H1 (cell line): Measurements from ENCODE around the gene BRD1. TPM values are rescaled to one million over a fixed set of nuclear protein-coding genes. Genes with fewer than 3 reads are reported as not detected.

Source experiments
- CTCF ChIA-PET: fragments of 300-600 bp; sonication (Branson Sonifier 250); formaldehyde crosslinking; loops from one replicate; lab custom pipeline; 2021; ENCODE audit not compliant: partially characterized antibody; lab: Charles Lee
- POLR2A ChIA-PET: fragments of 300-600 bp; sonication (Branson Sonifier 250); formaldehyde crosslinking; loops from one replicate; lab custom pipeline; 2021; ENCODE audit warnings: inconsistent platforms; ENCODE audit not compliant: partially characterized antibody; lab: Charles Lee
- DNase-seq, 2 experiments: peaks; one replicate each; pipeline versions ENCODE4 v3.0.0 to v3.0.0-alpha.2; 2010 to 2022; ENCODE audit warnings: low spot score in 2 of 2, low read depth in 1 of 2, mixed read lengths in 1 of 2
- FAIRE-seq: peaks from 2 replicates; lab custom pipeline; 2011; peaks lifted over from hg19 to GRCh38; lab: Jason Lieb, UNC
- H2AFZ ChIP-seq: 2 replicates; pipeline ENCODE4 v1.8.1; 2012; ENCODE audit warnings: low read length, inconsistent platforms
- H2AK5ac ChIP-seq: 2 replicates; pipeline ENCODE4 v1.6.1; 2013; ENCODE audit warnings: low read depth, low read length
- H2BK120ac ChIP-seq: replicated peaks from 2 replicates; pipeline ENCODE3; 2013; ENCODE audit warnings: low read depth, low read length, inconsistent platforms
- H2BK12ac ChIP-seq: 2 replicates; pipeline ENCODE4 v1.6.1; 2013; ENCODE audit warnings: low read depth, low read length
- H2BK15ac ChIP-seq: 2 replicates; pipeline ENCODE4 v1.6.1; 2013; ENCODE audit warnings: low read length
- H2BK20ac ChIP-seq: 2 replicates; pipeline ENCODE4 v1.6.1; 2013; ENCODE audit warnings: low read length
- H2BK5ac ChIP-seq: 2 replicates; pipeline ENCODE4 v1.6.1; 2013; ENCODE audit warnings: low read depth, low read length
- H3K14ac ChIP-seq: 2 replicates; pipeline ENCODE4 v1.6.1; 2013; ENCODE audit warnings: inconsistent platforms; ENCODE audit not compliant: insufficient read length
- H3K18ac ChIP-seq: 2 replicates; pipeline ENCODE4 v1.6.1; 2013; ENCODE audit warnings: low read length; ENCODE audit errors: extremely low read depth
- H3K23ac ChIP-seq: 2 replicates; pipeline ENCODE4 v1.6.1; 2013; ENCODE audit warnings: inconsistent platforms; ENCODE audit not compliant: insufficient read length
- H3K23me2 ChIP-seq: 2 replicates; pipeline ENCODE4 v1.6.1; 2013; ENCODE audit warnings: low read depth, low read length
- H3K27ac ChIP-seq: 2 replicates; pipeline ENCODE4 v1.6.1; 2011; ENCODE audit warnings: low read depth, low read length, inconsistent platforms
- H3K27me3 ChIP-seq, 4 experiments: replicated peaks in 1 of 4; 1 replicate in 1 of 4; 2 replicates in 3 of 4; pipeline versions ENCODE4 v1.6.1 to v1.8.1; 2011 to 2013; ENCODE audit warnings: low read length in 3 of 4, mild to moderate bottlenecking in 3 of 4, inconsistent platforms in 2 of 4, mixed read lengths in 2 of 4, moderate library complexity in 1 of 4; ENCODE audit not compliant: control insufficient read depth in 3 of 4, insufficient read depth in 3 of 4; ENCODE audit errors: extremely low read depth in 1 of 4
- H3K36me3 ChIP-seq, 4 experiments: 2 replicates each; pipeline versions ENCODE4 v1.6.1 to v1.8.1; 2011 to 2013; ENCODE audit warnings: mild to moderate bottlenecking in 4 of 4, low read length in 3 of 4, moderate library complexity in 2 of 4, control low read depth in 1 of 4, inconsistent platforms in 1 of 4; ENCODE audit not compliant: insufficient read depth in 4 of 4, control insufficient read depth in 2 of 4
- H3K4ac ChIP-seq: replicated peaks from 2 replicates; pipeline ENCODE3; 2013; ENCODE audit warnings: low read length, low read depth, mixed read lengths, inconsistent platforms; ENCODE audit not compliant: insufficient read length
- H3K4me1 ChIP-seq, 4 experiments: replicated peaks in 1 of 4; 1 replicate in 1 of 4; 2 replicates in 3 of 4; pipeline versions ENCODE4 v1.6.1 to v1.8.1; 2011 to 2013; ENCODE audit warnings: low read length in 3 of 4, inconsistent platforms in 2 of 4, mixed read lengths in 1 of 4; ENCODE audit not compliant: insufficient read depth in 4 of 4, control insufficient read depth in 3 of 4
- H3K4me2 ChIP-seq, 2 experiments: 2 replicates each; pipeline versions ENCODE4 v1.6.1 to v1.8.1; 2011 to 2013; ENCODE audit warnings: low read depth in 2 of 2, low read length in 2 of 2, control low read depth in 1 of 2, inconsistent platforms in 1 of 2, mild to moderate bottlenecking in 1 of 2; ENCODE audit not compliant: insufficient read depth in 1 of 2
- H3K4me3 ChIP-seq, 4 experiments: fragments of 200-600, 300-600 bp in 1 of 4; sonication (generic), shearing (Covaris generic), sonication (Bioruptor Twin) in 1 of 4; 2 replicates each; pipeline versions ENCODE4 v1.5.1 to v1.8.1; 2011 to 2016; ENCODE audit warnings: low read length in 4 of 4, low read depth in 3 of 4, control low read depth in 2 of 4, inconsistent platforms in 2 of 4, mild to moderate bottlenecking in 2 of 4, mixed read lengths in 1 of 4, moderate library complexity in 1 of 4; ENCODE audit not compliant: insufficient read depth in 2 of 4; ENCODE audit errors: extremely low read depth in 1 of 4
- H3K56ac ChIP-seq: replicated peaks from 2 replicates; pipeline ENCODE3; 2013; ENCODE audit warnings: low read depth, mild to moderate bottlenecking, mixed read lengths, low read length, inconsistent platforms; ENCODE audit not compliant: insufficient read length
- H3K79me1 ChIP-seq: 2 replicates; pipeline ENCODE4 v1.6.1; 2013; ENCODE audit warnings: low read depth, low read length, control low read depth
- H3K79me2 ChIP-seq, 2 experiments: 2 replicates each; pipeline versions ENCODE4 v1.6.1 to v1.8.1; 2012 to 2013; ENCODE audit warnings: low read length in 2 of 2, mild to moderate bottlenecking in 2 of 2, inconsistent platforms in 1 of 2; ENCODE audit not compliant: insufficient read depth in 2 of 2, control insufficient read depth in 1 of 2
- H3K9ac ChIP-seq, 4 experiments: replicated peaks in 1 of 4; 1 replicate in 1 of 4; 2 replicates in 3 of 4; pipeline versions ENCODE4 v1.6.1 to v1.8.1; 2011 to 2013; ENCODE audit warnings: low read depth in 3 of 4, low read length in 3 of 4, control low read depth in 2 of 4, mild to moderate bottlenecking in 2 of 4, moderate library complexity in 2 of 4, inconsistent platforms in 1 of 4; ENCODE audit errors: extremely low read depth in 1 of 4
- H3K9me3 ChIP-seq, 2 experiments: 2 replicates each; pipeline versions ENCODE4 v1.6.1 to v1.8.1; 2012 to 2013; ENCODE audit warnings: mild to moderate bottlenecking in 2 of 2, moderate library complexity in 2 of 2, control low read depth in 1 of 2, inconsistent platforms in 1 of 2, low read depth in 1 of 2, low read length in 1 of 2, mixed read lengths in 1 of 2; ENCODE audit not compliant: insufficient read depth in 2 of 2
- H4K20me1 ChIP-seq, 2 experiments: replicated peaks in 1 of 2; 2 replicates each; pipeline versions ENCODE3 to v1.8.1; 2011 to 2013; ENCODE audit warnings: inconsistent platforms in 2 of 2, low read length in 2 of 2, mild to moderate bottlenecking in 1 of 2; ENCODE audit not compliant: insufficient read depth in 2 of 2, control insufficient read depth in 1 of 2
- H4K5ac ChIP-seq: 2 replicates; pipeline ENCODE4 v1.6.1; 2013; ENCODE audit warnings: low read length, low read depth, mixed read lengths, inconsistent platforms; ENCODE audit not compliant: insufficient read length
- H4K8ac ChIP-seq: 2 replicates; pipeline ENCODE4 v1.8.0; 2013; ENCODE audit warnings: mild to moderate bottlenecking, moderate library complexity, low read length, inconsistent platforms; ENCODE audit not compliant: insufficient read depth; ENCODE audit errors: extremely low read depth
- H4K91ac ChIP-seq: replicated peaks from 2 replicates; pipeline ENCODE3; 2013; ENCODE audit warnings: low read length, mixed read lengths, inconsistent platforms; ENCODE audit not compliant: insufficient read length
- CBX8 ChIP-seq: fragments of 300-800, 300-1000 bp; sonication (generic); IDR thresholded peaks from 2 replicates; pipeline ENCODE4 v1.7.1; 2016; ENCODE audit warnings: low read depth, low read length, borderline replicate concordance
- CHD2 ChIP-seq: IDR thresholded peaks from 2 replicates; pipeline ENCODE4 v1.6.1; 2012; ENCODE audit warnings: low read length, improper control_type of control experiment
- NANOG ChIP-seq: IDR thresholded peaks from 2 replicates; pipeline ENCODE4 v1.6.1; 2011; ENCODE audit warnings: low read length, low read depth, mild to moderate bottlenecking, inconsistent platforms; ENCODE audit not compliant: insufficient read depth, poor library complexity, severe bottlenecking
- RAD21 ChIP-seq, 2 experiments: IDR thresholded peaks in 1 of 2; conservative IDR thresholded peaks in 1 of 2; 2 replicates each; pipeline ENCODE4 v1.6.1; 2011; ENCODE audit warnings: low read depth in 2 of 2, low read length in 2 of 2, improper control_type of control experiment in 1 of 2, inconsistent platforms in 1 of 2, mild to moderate bottlenecking in 1 of 2, moderate library complexity in 1 of 2
- SIX5 ChIP-seq: IDR thresholded peaks from 2 replicates; pipeline ENCODE4 v1.6.1; 2011; ENCODE audit warnings: mild to moderate bottlenecking, low read depth, low read length
- SRF ChIP-seq: IDR thresholded peaks from 2 replicates; pipeline ENCODE4 v1.6.1; 2011; ENCODE audit warnings: mild to moderate bottlenecking, low read depth, low read length, moderate library complexity
- TAF7 ChIP-seq: optimal IDR thresholded peaks from 2 replicates; pipeline ENCODE3; 2011; ENCODE audit warnings: low read depth, mild to moderate bottlenecking, inconsistent platforms, low read length, moderate library complexity, borderline replicate concordance
- TCF12 ChIP-seq: IDR thresholded peaks from 2 replicates; pipeline ENCODE4 v1.6.1; 2011; ENCODE audit warnings: low read depth, mild to moderate bottlenecking, low read length
- TEAD4 ChIP-seq: IDR thresholded peaks from 2 replicates; pipeline ENCODE4 v1.6.1; 2012; ENCODE audit warnings: low read depth, low read length, inconsistent platforms, mixed read lengths
- WGBS, 2 experiments: shearing (Covaris generic) in 1 of 2; methylation state at CpG; one replicate each; pipeline versions ENCODE4 v1.1.6 to v1.1.7; 2013 to 2015; ENCODE audit warnings: low lambda C conversion rate in 2 of 2, mixed read lengths in 2 of 2, inconsistent platforms in 1 of 2, low coverage in 1 of 2, missing lambda C conversion rate in 1 of 2; ENCODE audit not compliant: insufficient replicate concordance in 2 of 2, insufficient coverage in 1 of 2, insufficient read length in 1 of 2; ENCODE audit errors: extremely low coverage in 1 of 2, missing lambda C conversion rate in 1 of 2; 5-methylcytosine and 5-hydroxymethylcytosine counted together
- polyA plus RNA-seq, 7 experiments: library from polyadenylated mRNA; depleted of rRNA in 3 of 7; stranded (reverse) in 5 of 7; unstranded in 2 of 7; fragments of >200 nt in 5 of 7; fragments of 200-250 nt in 2 of 7; gene quantifications; 1 replicate in 5 of 7; 2 replicates in 1 of 7; 4 replicates in 1 of 7; pipeline versions ENCODE4 v1.2.1 to v1.2.3, GENCODE V29; 2011 to 2013; ENCODE audit warnings: missing spikeins in 2 of 7, mixed read lengths in 2 of 7
- total RNA-seq: library from RNA; stranded (reverse); fragmentation: NEBNext Ultra II Directional; extraction: Animal tissue kit (Norgen Biotek cat#: 25700); gene quantifications from 2 replicates; pipeline ENCODE4 v1.2.1, GENCODE V29; 2021
- TF ChIP-seq, protein P1 (sequence below): IDR thresholded peaks from 2 replicates; pipeline ENCODE4 v1.6.1; 2012; ENCODE audit warnings: inconsistent platforms
- TF ChIP-seq, protein P2 (sequence below), 3 experiments: IDR thresholded peaks; 1 replicate in 2 of 3; 2 replicates in 1 of 3; pipeline versions ENCODE4 v1.5.1 to v1.6.1; 2011; ENCODE audit warnings: low read length in 3 of 3, mild to moderate bottlenecking in 3 of 3, inconsistent platforms in 2 of 3, low read depth in 1 of 3, moderate library complexity in 1 of 3; ENCODE audit not compliant: insufficient read depth in 1 of 3; ENCODE audit errors: control extremely low read depth in 1 of 3

The BRD1 gene
- total and polyA plus RNA-seq, 2 of the 8 experiments (the other 6 are each of a cell fraction or from before 2014, with no cell fraction given): 6.8 to 34.0 TPM

DNA sequence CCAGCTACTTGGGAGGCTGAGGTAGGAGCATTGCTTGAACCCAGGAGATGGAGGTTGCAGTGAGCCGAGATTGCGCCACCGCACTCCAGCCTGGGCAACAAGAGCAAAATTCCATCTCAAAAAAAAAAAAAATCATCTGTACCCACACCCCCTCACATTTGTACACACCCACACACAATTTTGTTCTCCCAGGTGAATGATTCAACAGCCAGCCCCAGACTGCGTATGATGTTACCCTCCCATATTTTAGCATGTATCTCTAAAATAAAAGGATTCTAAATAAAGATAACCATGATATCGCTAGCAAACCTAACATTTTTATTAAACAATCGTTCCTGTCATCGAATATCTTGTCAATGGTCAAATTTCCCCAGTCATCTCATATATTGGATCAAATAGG, 65.8 kb downstream of the BRD1 start:
- no peak for DNase-seq
- H4K8ac ChIP-seq: no peak overlapping the region
- H2BK12ac ChIP-seq: no peak overlapping the region
- H2BK120ac ChIP-seq: no peak overlapping the region
- H3K27ac ChIP-seq: no peak overlapping the region
- peaks cover under 1 to 8% of the 10 kb centered on the region in 2 experiments; a peak in 1 of 4 replicates for H3K9me3 ChIP-seq
- no peaks in the 10 kb centered on the region for H3K79me1 ChIP-seq
- no peak overlapping the region for H2AK5ac ChIP-seq
- ChIA-PET POLR2A (no interaction called here), CTCF (interaction anchor here (1.0 to 1.1 kb wide), 2 partner anchors 19 to 514 kb away, joined by 3 read pairs; no protein-coding TSS in a partner anchor)
- H3K79me2 ChIP-seq: no peaks in the 10 kb centered on the region
- H3K4me1 ChIP-seq: no peaks in the 10 kb centered on the region
- H3K23me2 ChIP-seq: no peaks in the 10 kb centered on the region
- 98% methylated on average over 7 of the region's 7 CpGs; no CpG with 5 or more reads in 1 of the 2 experiments for WGBS, 2 experiments
- no peaks in the 10 kb centered on the region for H4K20me1 ChIP-seq
- FAIRE-seq: no peak
- no peak overlapping the region for H2BK20ac ChIP-seq
- TF ChIP-seq, protein P1, sequence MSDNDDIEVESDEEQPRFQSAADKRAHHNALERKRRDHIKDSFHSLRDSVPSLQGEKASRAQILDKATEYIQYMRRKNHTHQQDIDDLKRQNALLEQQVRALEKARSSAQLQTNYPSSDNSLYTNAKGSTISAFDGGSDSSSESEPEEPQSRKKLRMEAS: no peak
- no peak for TF ChIP-seq CHD2
- no peak for TF ChIP-seq SIX5
- TF ChIP-seq, protein P2, sequence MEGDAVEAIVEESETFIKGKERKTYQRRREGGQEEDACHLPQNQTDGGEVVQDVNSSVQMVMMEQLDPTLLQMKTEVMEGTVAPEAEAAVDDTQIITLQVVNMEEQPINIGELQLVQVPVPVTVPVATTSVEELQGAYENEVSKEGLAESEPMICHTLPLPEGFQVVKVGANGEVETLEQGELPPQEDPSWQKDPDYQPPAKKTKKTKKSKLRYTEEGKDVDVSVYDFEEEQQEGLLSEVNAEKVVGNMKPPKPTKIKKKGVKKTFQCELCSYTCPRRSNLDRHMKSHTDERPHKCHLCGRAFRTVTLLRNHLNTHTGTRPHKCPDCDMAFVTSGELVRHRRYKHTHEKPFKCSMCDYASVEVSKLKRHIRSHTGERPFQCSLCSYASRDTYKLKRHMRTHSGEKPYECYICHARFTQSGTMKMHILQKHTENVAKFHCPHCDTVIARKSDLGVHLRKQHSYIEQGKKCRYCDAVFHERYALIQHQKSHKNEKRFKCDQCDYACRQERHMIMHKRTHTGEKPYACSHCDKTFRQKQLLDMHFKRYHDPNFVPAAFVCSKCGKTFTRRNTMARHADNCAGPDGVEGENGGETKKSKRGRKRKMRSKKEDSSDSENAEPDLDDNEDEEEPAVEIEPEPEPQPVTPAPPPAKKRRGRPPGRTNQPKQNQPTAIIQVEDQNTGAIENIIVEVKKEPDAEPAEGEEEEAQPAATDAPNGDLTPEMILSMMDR (IDR thresholded peaks at IDR 0.05; ENCODE audit: control extremely low read depth in 1 of 3, insufficient read depth in 1 of 3, low read depth in 1 of 3, low read length in 3 of 3): no peak
- TF ChIP-seq SRF: no peak
- TF ChIP-seq CBX8: no peak
- no peak for TF ChIP-seq TEAD4
- no peak for TF ChIP-seq NANOG
- TF ChIP-seq TCF12: no peak
- TF ChIP-seq RAD21 (IDR thresholded peaks at IDR 0.05 in 1 of 2, conservative IDR thresholded peaks at IDR 0.05 in 1 of 2; ENCODE audit: low read depth in 2 of 2, low read length in 2 of 2): no peak
- no peak for TF ChIP-seq TAF7
- H3K4ac ChIP-seq: no peak overlapping the region
- no peak overlapping the region for H4K5ac ChIP-seq
- H3K4me2 ChIP-seq: no peak overlapping the region
- no peak overlapping the region for H3K23ac ChIP-seq
- no peak overlapping the region for H4K91ac ChIP-seq
- no peak overlapping the region for H2AFZ ChIP-seq
- no peak overlapping the region for H3K56ac ChIP-seq
- H3K27me3 ChIP-seq: no peaks in the 10 kb centered on the region
- H2BK15ac ChIP-seq: no peak overlapping the region
- H3K18ac ChIP-seq: no peak overlapping the region
- no peak overlapping the region for H2BK5ac ChIP-seq
- H3K4me3 ChIP-seq: no peak overlapping the region
- no peak overlapping the region for H3K9ac ChIP-seq
- H3K36me3 ChIP-seq: no peaks in the 10 kb centered on the region
- no peak overlapping the region for H3K14ac ChIP-seq
